GM12878 (cell line): Measurements from ENCODE around the gene ANO9. TPM values are rescaled to one million over a fixed set of nuclear protein-coding genes. Genes with fewer than 3 reads are reported as not detected.

Source experiments
- ATAC-seq: fragments of 200-7000 bp; cut with Tn5 transposase; 3 replicates; pipeline ENCODE4 v1.9.1; 2020; ENCODE audit warnings: mild to moderate bottlenecking, moderate library complexity
- BruUV-seq: library from RNA; stranded (reverse); fragments of 400-500 nt; replicated peaks from 2 replicates; lab custom pipeline; 2021; lab: Mats Ljungman, UMichigan
- CTCF ChIA-PET: fragments of 300-600 bp; sonication (Branson Sonifier 250); formaldehyde crosslinking; extraction: SDS; loops from one replicate; lab custom pipeline; 2021; ENCODE audit warnings: inconsistent platforms; lab: Yijun Ruan, JAX
- POLR2A ChIA-PET: fragments of 350-600 bp; formaldehyde crosslinking; extraction: SDS; loops from one replicate; lab custom pipeline; 2021; ENCODE audit warnings: inconsistent platforms; lab: Charles Lee
- RAD21 ChIA-PET: fragments of 300-600 bp; sonication (Branson Sonifier 250); formaldehyde crosslinking; loops from one replicate; lab custom pipeline; 2023; ENCODE audit warnings: antibody characterized with exemption; ENCODE audit not compliant: unreplicated experiment; lab: Charles Lee
- SMC1A ChIA-PET: fragments of 300-600 bp; sonication (Branson Sonifier 250); formaldehyde crosslinking; loops from one replicate; lab custom pipeline; 2023; ENCODE audit not compliant: unreplicated experiment, uncharacterized antibody; lab: Charles Lee
- DNase-seq: peaks from one replicate; pipeline ENCODE4 v3.0.0-alpha.2; 2011; ENCODE audit warnings: low read depth, low spot score
- FAIRE-seq: peaks from 3 replicates; lab custom pipeline; 2011; peaks lifted over from hg19 to GRCh38; lab: Jason Lieb, UNC
- H2AFZ ChIP-seq: 2 replicates; pipeline ENCODE4 v1.6.0; 2011; ENCODE audit warnings: low read depth, low read length, control low read depth; ENCODE audit not compliant: control insufficient read depth
- H3K27ac ChIP-seq: 2 replicates; pipeline ENCODE4 v1.5.1; 2011; ENCODE audit warnings: control low read depth; ENCODE audit not compliant: control insufficient read depth, insufficient read depth
- H3K27me3 ChIP-seq, 2 experiments: replicated peaks in 1 of 2; 2 replicates each; pipeline versions ENCODE4 v1.6.0 to v1.6.1; 2011; ENCODE audit warnings: low read length in 1 of 2; ENCODE audit not compliant: control insufficient read depth in 2 of 2, insufficient read depth in 2 of 2
- H3K36me3 ChIP-seq, 2 experiments: 2 replicates each; pipeline ENCODE4 v1.5.1; 2011; ENCODE audit warnings: low read length in 1 of 2; ENCODE audit not compliant: control insufficient read depth in 2 of 2, insufficient read depth in 2 of 2
- H3K4me1 ChIP-seq: 2 replicates; pipeline ENCODE4 v1.6.1; 2011; ENCODE audit warnings: mild to moderate bottlenecking, low read length, moderate library complexity, mixed read lengths; ENCODE audit not compliant: control insufficient read depth, insufficient read depth
- H3K4me2 ChIP-seq: 2 replicates; pipeline ENCODE4 v1.6.0; 2011; ENCODE audit warnings: control low read depth; ENCODE audit not compliant: control insufficient read depth, insufficient read depth
- H3K4me3 ChIP-seq: fragments of 200-600 bp; sonication (generic); 2 replicates; pipeline ENCODE4 v1.5.1; 2016
- H3K79me2 ChIP-seq: 2 replicates; pipeline ENCODE4 v1.6.0; 2011; ENCODE audit warnings: low read length; ENCODE audit not compliant: control insufficient read depth, insufficient read depth
- H3K9ac ChIP-seq: 2 replicates; pipeline ENCODE4 v1.8.0; 2011; ENCODE audit warnings: low read length, control low read depth, mixed read lengths; ENCODE audit not compliant: control insufficient read depth, insufficient read depth
- H3K9me3 ChIP-seq: replicated peaks from 3 replicates; pipeline ENCODE4 v1.5.1; 2011; ENCODE audit warnings: mild to moderate bottlenecking, low read length; ENCODE audit not compliant: control insufficient read depth, insufficient read depth
- H4K20me1 ChIP-seq: 2 replicates; pipeline ENCODE4 v1.6.0; 2011; ENCODE audit not compliant: control insufficient read depth, insufficient read depth
- ATF2 ChIP-seq: IDR thresholded peaks from 2 replicates; pipeline ENCODE4 v1.6.1; 2012; ENCODE audit warnings: low read length, inconsistent platforms
- ATF7 ChIP-seq: fragments of 450-650 bp; IDR thresholded peaks from 2 replicates; pipeline ENCODE4 v1.6.1; 2016; ENCODE audit warnings: low read depth, mild to moderate bottlenecking
- CREM ChIP-seq: IDR thresholded peaks from 2 replicates; pipeline ENCODE4 v1.6.1; 2014; ENCODE audit warnings: antibody characterized with exemption, low read depth
- DPF2 ChIP-seq: fragments of 450-650 bp; IDR thresholded peaks from 2 replicates; pipeline ENCODE4 v1.6.1; 2017; ENCODE audit warnings: mild to moderate bottlenecking
- GABPA ChIP-seq: IDR thresholded peaks from 2 replicates; pipeline ENCODE4 v1.6.1; 2014; ENCODE audit warnings: antibody characterized with exemption, low read depth, mild to moderate bottlenecking, inconsistent platforms
- GATAD2B ChIP-seq: fragments of 450-650 bp; conservative IDR thresholded peaks from 2 replicates; pipeline ENCODE4 v1.6.1; 2017; ENCODE audit warnings: low read depth, mild to moderate bottlenecking, moderate library complexity
- HDAC2 ChIP-seq: fragments of 200-600 bp; sonication (generic); IDR thresholded peaks from 2 replicates; pipeline ENCODE4 v1.6.1; 2017
- IKZF2 ChIP-seq, 2 experiments: fragments of 450-650 bp; IDR thresholded peaks; 2 replicates each; pipeline ENCODE4 v1.6.1; 2017; ENCODE audit warnings: mild to moderate bottlenecking in 2 of 2, moderate library complexity in 2 of 2
- IRF3 ChIP-seq: fragments of 450-650 bp; IDR thresholded peaks from 2 replicates; pipeline ENCODE4 v1.6.1; 2014; ENCODE audit warnings: mild to moderate bottlenecking
- MYC ChIP-seq: IDR thresholded peaks from 2 replicates; pipeline ENCODE4 v1.6.1; 2011; ENCODE audit warnings: mild to moderate bottlenecking, low read length, moderate library complexity, inconsistent platforms; ENCODE audit not compliant: insufficient read depth, insufficient replicate concordance, insufficient read length, severe bottlenecking
- RCOR1 ChIP-seq: conservative IDR thresholded peaks from 2 replicates; pipeline ENCODE4 v1.6.1; 2012; ENCODE audit warnings: low read depth, low read length, improper control_type of control experiment
- REST ChIP-seq: IDR thresholded peaks from 2 replicates; pipeline ENCODE4 v1.6.1; 2012; ENCODE audit warnings: mild to moderate bottlenecking, low read depth, low read length
- SP1 ChIP-seq: IDR thresholded peaks from one replicate; pipeline ENCODE4 v1.6.1; 2011; ENCODE audit warnings: low read depth, low read length
- STAT3 ChIP-seq: IDR thresholded peaks from 2 replicates; pipeline ENCODE4 v1.6.1; 2011; ENCODE audit warnings: low read depth, low read length, improper control_type of control experiment
- TCF7 ChIP-seq: IDR thresholded peaks from 2 replicates; pipeline ENCODE4 v1.6.1; 2014; ENCODE audit warnings: antibody characterized with exemption, borderline replicate concordance
- YY1 ChIP-seq: IDR thresholded peaks from 2 replicates; pipeline ENCODE4 v1.6.1; 2011; ENCODE audit warnings: low read depth, mild to moderate bottlenecking, low read length
- whole genome bisulfite sequencing: methylation state at CpG from one replicate; pipeline ENCODE4 v1.1.6; 2016; ENCODE audit warnings: low lambda C conversion rate; ENCODE audit not compliant: insufficient replicate concordance, insufficient coverage; ENCODE audit errors: missing lambda C conversion rate; 5-methylcytosine and 5-hydroxymethylcytosine counted together
- in situ Hi-C: fragments of 300-500 bp; cut with MboI; formaldehyde crosslinking; loops from 9 replicates; pipeline ENCODE4 v1.14.3; 2018; ENCODE audit warnings: mixed read lengths
- intact Hi-C: fragments of 100-400 bp; cut with micrococcal nuclease; formaldehyde crosslinking; loops from one replicate; pipeline ENCODE4 v1.14.2; 2022; ENCODE audit not compliant: unreplicated experiment
- polyA plus RNA-seq, 11 experiments: library from polyadenylated mRNA; depleted of rRNA in 4 of 11; unstranded in 6 of 11; stranded (reverse) in 5 of 11; fragments of >200 nt; fragmentation: Nextera tagmentation in 4 of 11; fragmentation: Illumina TruSeq in 1 of 11; extraction: Ambion mirVana in 4 of 11; extraction: Trizol in 1 of 11; gene quantifications; 1 replicate in 1 of 11; 2 replicates in 10 of 11; pipeline versions ENCODE4 v1.2.1 to v1.2.3, GENCODE V29; 2011 to 2016; ENCODE audit warnings: inconsistent platforms in 2 of 11, missing spikeins in 2 of 11, low read depth in 1 of 11
- total RNA-seq, 4 experiments: library from RNA; depleted of rRNA in 3 of 4; stranded (reverse); fragments of >200 nt in 3 of 4; fragmentation: Illumina TruSeq in 1 of 4; extraction: Trizol in 1 of 4; gene quantifications; 2 replicates each; pipeline versions ENCODE4 v1.2.1 to v1.2.3, GENCODE V29; 2013 to 2021

Gene ANO9
- total and polyA plus RNA-seq, 10 of the 15 experiments (the other 5 are each of a cell fraction or from before 2014, with no cell fraction given): 0.21 to 42.3 (median 12.0) TPM

GRCh38 chr11:377883-378500, 63.8 kb downstream of the ANO9 start (continued):
- TF ChIP-seq IRF3: no peak
- no peak for TF ChIP-seq GABPA
- no peak for TF ChIP-seq YY1
- no peak for TF ChIP-seq REST
- TF ChIP-seq TCF7: no peak
- no peak for TF ChIP-seq HDAC2
- TF ChIP-seq, all 136 proteins: peak for 0

- FAIRE-seq: no peak
- CTCF ChIA-PET: no interaction called here
- TF ChIP-seq DPF2 (no peak), STAT3 (no peak), RCOR1 (no peak), GATAD2B (no peak), CREM (no peak), ATF7 (no peak), MYC (no peak), IKZF2 (IDR thresholded peaks at IDR 0.05) (no peak), SP1 (no peak), ATF2 (no peak)
Measured at GRCh38 chr11:377174-377865, 64.5 kb downstream of the ANO9 start.

More at GRCh38 chr11:377174-377865, 64.5 kb downstream of the ANO9 start:
- H3K4me1 ChIP-seq: no peaks in the 10 kb centered on the region
- H3K36me3 ChIP-seq: no peaks in the 10 kb centered on the region
- no peak overlapping the region for H2AFZ ChIP-seq
- no peak overlapping the region for H3K27ac ChIP-seq
- intact Hi-C loops (no loop called here), in situ Hi-C loops (no loop called here)
- no peak for DNase-seq
- ChIA-PET POLR2A (no interaction called here), SMC1A (no interaction called here), RAD21 (no interaction called here)
- H3K27me3 ChIP-seq: no peaks in the 10 kb centered on the region
- no peak for ATAC-seq
- no peaks in the 10 kb centered on the region for H4K20me1 ChIP-seq
- H3K9me3 ChIP-seq: no peaks in the 10 kb centered on the region
- H3K9ac ChIP-seq: no peak overlapping the region
- no peaks in the 10 kb centered on the region for H3K79me2 ChIP-seq
- no peak overlapping the region for H3K4me3 ChIP-seq
- no TSS peak for BruUV-seq
- no peak overlapping the region for H3K4me2 ChIP-seq
- 75% methylated on average over 41 of the region's 44 CpGs for WGBS
